Upper lobe of left lung (tissue), 6 donors: ENCODE measurements around the gene GSG1. TPM values are rescaled to one million over a fixed set of nuclear protein-coding genes. Genes with fewer than 3 reads are reported as not detected.
A peak's percentile ranks its signal among the peaks of the same experiment; 100 is the strongest.

Experiments
- ATAC-seq, 2 donors: fragments of 200-7000 bp; cut with Tn5 transposase; one replicate each; pipeline ENCODE4 v1.9.1; 2022; ENCODE audit warnings: mild to moderate bottlenecking in 2 of 2, moderate library complexity in 2 of 2; ENCODE audit not compliant: low FRiP score in 2 of 2
- DNase-seq, 2 donors: peaks; one replicate each; pipeline ENCODE4 v3.0.0-alpha.2; 2019 to 2020
- H3K27ac ChIP-seq, 4 donors: fragments of 200-600 bp; sonication (generic); one replicate each; pipeline ENCODE4 v1.5.1; 2016 to 2019
- H3K27me3 ChIP-seq, 4 donors: fragments of 200-600 bp; sonication (generic); one replicate each; pipeline ENCODE4 v1.5.1; 2017 to 2019
- H3K36me3 ChIP-seq, 4 donors: fragments of 200-600 bp; sonication (generic); one replicate each; pipeline ENCODE4 v1.5.1; 2016 to 2019
- H3K4me1 ChIP-seq, 4 donors: fragments of 200-600 bp; sonication (generic); one replicate each; pipeline ENCODE4 v1.5.1; 2018 to 2019
- H3K4me3 ChIP-seq, 4 donors: fragments of 200-600 bp; sonication (generic); one replicate each; pipeline ENCODE4 v1.5.1; 2017 to 2019; ENCODE audit warnings: mild to moderate bottlenecking in 2 of 4, moderate library complexity in 1 of 4
- H3K9me3 ChIP-seq, 4 donors: fragments of 200-600 bp; sonication (generic); one replicate each; pipeline ENCODE4 v1.5.1; 2018 to 2019
- CTCF ChIP-seq, 6 experiments: fragments of 450-650 bp in 4 of 6; fragments of 200-600 bp in 2 of 6; sonication (generic) in 2 of 6; IDR thresholded peaks; one replicate each; pipeline ENCODE4 v1.5.1; 2016 to 2019; ENCODE audit warnings: antibody characterized with exemption in 6 of 6
- EP300 ChIP-seq, 4 donors: sonication (generic); formaldehyde crosslinking; IDR thresholded peaks; one replicate each; pipeline ENCODE4 v1.5.1; 2017; ENCODE audit warnings: antibody characterized with exemption in 4 of 4, control low read depth in 2 of 4
- POLR2A ChIP-seq, 4 donors: fragments of 450-650 bp; IDR thresholded peaks; one replicate each; pipeline ENCODE4 v1.5.1; 2016 to 2017; ENCODE audit warnings: antibody characterized with exemption in 4 of 4, mild to moderate bottlenecking in 2 of 4
- POLR2AphosphoS5 ChIP-seq, 2 donors: sonication (generic); formaldehyde crosslinking; IDR thresholded peaks; one replicate each; pipeline ENCODE4 v1.5.1; 2017; ENCODE audit warnings: antibody characterized with exemption in 2 of 2
- WGBS, 2 donors: methylation state at CpG; one replicate each; pipeline ENCODE4 v1.1.5; 2017 to 2018; 5-methylcytosine and 5-hydroxymethylcytosine counted together
- total RNA-seq, 6 donors: library from RNA; depleted of rRNA in 4 of 6; stranded (reverse); fragments of >200 nt in 4 of 6; gene quantifications; one replicate each; pipeline versions ENCODE4 v1.1.0 to v1.2.1, GENCODE V29; 2016 to 2021
- donor health status: DM: no; HTN: no; CAD: no; lungs with moderate emphysema.
- donor health status: DM: no; HTN: yes; CAD: no; lungs with severe emphysema.

GSG1 gene
- total RNA-seq, 6 donors from 2014 or later = not detected

- Histone ChIP-seq H3K27ac (no peak overlapping the region), H3K36me3 (no peaks in the 10 kb centered on the region), H3K27me3 (no peaks in the 10 kb centered on the region), H3K4me3 (no peak overlapping the region), H3K9me3 (no peaks in the 10 kb centered on the region), H3K4me1 (peaks cover 31 to 37% (median 35%) of the 10 kb centered on the region in 4 donors)
- 74 to 80% methylated on average over 3 of the region's 3 CpGs for WGBS, 2 donors
- DNase-seq = peak in 1 of 2 donors; percentile 54
- peak in 1 of 4 donors; percentile 24 for TF ChIP-seq POLR2A (IDR thresholded peaks at IDR 0.05)
- no peak for TF ChIP-seq POLR2AphosphoS5 (IDR thresholded peaks at IDR 0.05)
- TF ChIP-seq EP300 (IDR thresholded peaks at IDR 0.05) = no peak
- no peak for TF ChIP-seq CTCF (IDR thresholded peaks at IDR 0.05)
- ATAC-seq = no peak
Observed at GRCh38 chr12:13104409-13104808, 942 bp upstream of the GSG1 start.

- TF ChIP-seq CTCF (IDR thresholded peaks at IDR 0.05) = no peak
- no peak for TF ChIP-seq EP300 (IDR thresholded peaks at IDR 0.05)
- TF ChIP-seq POLR2A (IDR thresholded peaks at IDR 0.05) = no peak
- TF ChIP-seq POLR2AphosphoS5 (IDR thresholded peaks at IDR 0.05) = no peak
- WGBS, 2 donors = 64 to 67% methylated on average over 7 of the region's 7 CpGs
- Histone ChIP-seq H3K4me1 (peaks cover 42 to 55% (median 50%) of the 10 kb centered on the region in 4 donors), H3K36me3 (no peaks in the 10 kb centered on the region), H3K27ac (peak overlapping the region; percentile 95 to 100 (median 96)), H3K4me3 (no peak overlapping the region), H3K27me3 (no peaks in the 10 kb centered on the region), H3K9me3 (no peaks in the 10 kb centered on the region)
- DNase-seq (no peak), ATAC-seq (no peak)
Observed at GRCh38 chr12:13102461-13103195, 839 bp downstream of the GSG1 start.

GRCh38 chr12:13101821-13102375 is 1.6 kb downstream of the GSG1 start:
- DNase-seq = peak in 1 of 2 donors; percentile 63

GRCh38 chr12:13100882-13101769 is 2.3 kb downstream of the GSG1 start:
- Histone ChIP-seq H3K4me3 (peak overlapping the region; percentile 17 to 55 (median 52)), H3K4me1 (peaks cover 49 to 66% (median 60%) of the 10 kb centered on the region in 4 donors), H3K9me3 (no peaks in the 10 kb centered on the region), H3K27me3 (no peaks in the 10 kb centered on the region), H3K36me3 (no peaks in the 10 kb centered on the region), H3K27ac (peak overlapping the region; percentile 95 to 100 (median 96))
- DNase-seq = peak; percentile 97 to 99
- peak; percentile 87 to 96 for TF ChIP-seq POLR2AphosphoS5 (IDR thresholded peaks at IDR 0.05)
- TF ChIP-seq EP300 (IDR thresholded peaks at IDR 0.05) = peak; percentile 49 to 96 (median 92)
- peak in 2 of 4 donors; percentile 83 to 88 for TF ChIP-seq POLR2A (IDR thresholded peaks at IDR 0.05)
- peak in 3 of 6 experiments; percentile 8 to 54 (median 27) for TF ChIP-seq CTCF (IDR thresholded peaks at IDR 0.05)
- peak; percentile 88 to 90 for ATAC-seq
- 3% methylated on average over 22 to 57 of the region's 79 CpGs for WGBS, 2 donors

More at GRCh38 chr12:13101821-13102375, 1.6 kb downstream of the GSG1 start:
- Histone ChIP-seq H3K9me3 (no peaks in the 10 kb centered on the region), H3K36me3 (no peaks in the 10 kb centered on the region), H3K4me3 (peak overlapping the region in 3 of 4 donors; percentile 52 to 55 (median 52)), H3K4me1 (peaks cover 49 to 62% (median 57%) of the 10 kb centered on the region in 4 donors), H3K27me3 (no peaks in the 10 kb centered on the region), H3K27ac (peak overlapping the region; percentile 95 to 100 (median 96))
- ATAC-seq = peak in 1 of 2 donors; percentile 12
- 42 to 58% methylated on average over 10 of the region's 10 CpGs for WGBS, 2 donors
- TF ChIP-seq EP300 (IDR thresholded peaks at IDR 0.05) (peak in 1 of 4 donors; percentile 32), POLR2A (IDR thresholded peaks at IDR 0.05) (no peak)

GRCh38 chr12:13100605-13100881 is 2.9 kb downstream of the GSG1 start:
- no peak for ATAC-seq
- Histone ChIP-seq H3K27ac (peak overlapping the region; percentile 95 to 100 (median 96)), H3K27me3 (no peaks in the 10 kb centered on the region), H3K9me3 (no peaks in the 10 kb centered on the region), H3K36me3 (no peaks in the 10 kb centered on the region), H3K4me1 (peaks cover 49 to 66% (median 60%) of the 10 kb centered on the region in 4 donors), H3K4me3 (peak overlapping the region in 3 of 4 donors; percentile 52 to 55 (median 52))
- TF ChIP-seq POLR2AphosphoS5 (IDR thresholded peaks at IDR 0.05) = no peak
- no peak for TF ChIP-seq EP300 (IDR thresholded peaks at IDR 0.05)
- no peak for TF ChIP-seq POLR2A (IDR thresholded peaks at IDR 0.05)
- DNase-seq = no peak
- WGBS, 2 donors = 9 to 12% methylated on average over 6 of the region's 6 CpGs
